GM20431 (cell line): ENCODE results near the gene IL3.

Source experiments
- in situ Hi-C: fragments of 300-500 bp; cut with MseI, MboI; formaldehyde crosslinking; loops from one replicate; pipeline ENCODE4 v1.15.0; 2020; ENCODE audit warnings: low sequenced_read_pairs; ENCODE audit not compliant: unreplicated experiment

IL3 gene

GRCh38 chr5:132054697-132055440 is 5.6 kb upstream of the IL3 start:
- in situ Hi-C loops = no loop called here

GRCh38 chr5:132055441-132055807 is 5.0 kb upstream of the IL3 start:
- in situ Hi-C loops = no loop called here

GRCh38 chr5:132055808-132056609 is 4.4 kb upstream of the IL3 start:
- in situ Hi-C loops = no loop called here

DNA sequence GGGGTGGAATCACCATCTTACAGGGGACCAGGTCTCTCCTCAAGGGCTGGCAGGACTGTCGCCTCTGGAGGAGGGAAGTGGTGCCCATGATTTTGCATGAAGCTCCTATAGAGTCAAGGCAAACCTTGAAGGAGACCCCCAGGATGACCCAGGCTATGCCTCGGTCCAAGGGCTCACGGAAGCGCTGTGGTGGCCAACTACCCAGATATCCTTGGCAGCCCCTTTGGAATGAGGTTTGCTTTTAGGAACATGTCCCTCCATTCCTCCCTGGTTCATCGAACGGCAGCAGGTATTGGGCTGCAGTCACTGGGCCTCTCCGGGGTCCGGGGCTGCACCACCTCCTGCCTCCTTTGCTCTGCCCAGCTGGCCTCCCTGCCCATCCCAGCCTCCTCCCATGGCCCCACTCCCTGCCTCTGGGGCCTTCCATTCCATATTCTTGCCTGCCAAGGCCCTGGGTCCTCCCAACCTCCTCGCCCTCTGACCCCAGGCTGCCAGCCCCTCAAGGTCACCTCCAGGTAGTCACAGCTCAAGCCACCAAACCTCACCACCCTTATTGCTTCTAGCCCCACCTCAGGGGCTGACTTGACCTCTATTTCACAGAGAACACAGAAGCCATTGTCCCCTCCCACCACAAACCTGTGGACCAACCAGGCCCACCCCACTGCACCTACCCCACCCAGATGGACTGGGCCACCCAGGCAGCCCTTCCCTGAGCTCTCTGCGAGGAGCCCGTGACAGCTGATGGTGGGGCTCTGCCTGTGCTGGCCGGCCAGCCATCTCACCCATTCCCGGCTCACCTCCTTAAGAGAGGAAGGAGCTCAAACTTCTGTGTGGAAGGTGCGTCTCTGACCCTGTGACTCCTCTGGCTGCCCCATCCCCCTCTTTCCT is 3.6 kb upstream of the IL3 start:
- in situ Hi-C loops = no loop called here

DNA sequence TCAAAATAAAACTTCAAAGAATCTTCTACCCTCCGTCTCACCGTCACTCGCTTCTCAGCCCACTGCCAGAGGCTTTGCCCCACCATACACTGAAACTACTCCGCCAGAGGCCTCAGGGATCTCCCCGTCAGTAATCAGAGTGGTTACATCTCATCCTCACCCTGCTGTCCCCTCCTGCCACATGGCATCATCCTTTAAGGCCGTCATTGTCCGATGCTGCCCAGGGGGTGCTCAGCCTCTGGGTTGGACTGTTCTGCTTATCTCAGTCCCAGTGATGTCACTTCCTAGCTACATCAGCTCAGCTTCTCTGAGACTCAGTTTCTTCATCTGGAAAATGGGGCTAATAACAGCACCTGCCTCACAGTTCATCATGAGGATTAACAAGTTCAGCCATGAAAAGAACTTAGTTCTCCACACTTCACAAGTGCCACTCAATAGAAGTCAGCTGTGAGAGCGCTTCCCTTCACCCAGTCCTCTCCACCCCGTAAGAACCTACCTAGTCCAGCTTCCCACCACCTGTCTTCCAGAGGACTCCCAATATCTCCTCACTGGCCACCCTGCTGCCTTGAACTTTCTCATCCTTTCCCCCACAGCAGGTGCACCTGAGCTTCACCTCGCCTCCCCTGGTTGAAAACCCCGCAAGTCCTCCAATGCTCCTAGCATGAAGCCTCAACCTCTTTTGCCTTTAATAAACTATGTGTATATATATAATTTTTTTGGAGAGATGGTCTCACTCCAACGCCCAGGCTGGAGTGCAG is 2.8 kb upstream of the IL3 start:
- in situ Hi-C loops = no loop called here

DNA sequence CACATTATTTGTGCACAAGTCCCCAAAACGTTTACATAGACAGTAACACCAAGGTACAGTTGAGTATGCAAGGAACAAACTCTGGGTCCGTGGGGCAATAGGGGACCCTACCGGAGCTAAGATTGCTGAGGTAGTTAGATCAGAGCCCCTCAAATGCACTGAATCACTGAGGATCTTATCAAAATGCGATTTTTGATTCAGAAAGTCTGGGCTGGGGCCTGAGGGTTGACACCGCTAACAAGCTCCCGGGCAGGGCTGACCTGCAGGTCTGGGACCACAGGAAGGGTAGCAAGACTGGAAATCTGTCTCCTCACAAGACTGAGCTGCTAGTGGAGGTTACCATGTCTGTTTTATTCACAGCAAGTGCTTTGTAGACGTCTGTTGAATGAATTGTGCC is 1.8 kb upstream of the IL3 start:
- in situ Hi-C loops = no loop called here

DNA sequence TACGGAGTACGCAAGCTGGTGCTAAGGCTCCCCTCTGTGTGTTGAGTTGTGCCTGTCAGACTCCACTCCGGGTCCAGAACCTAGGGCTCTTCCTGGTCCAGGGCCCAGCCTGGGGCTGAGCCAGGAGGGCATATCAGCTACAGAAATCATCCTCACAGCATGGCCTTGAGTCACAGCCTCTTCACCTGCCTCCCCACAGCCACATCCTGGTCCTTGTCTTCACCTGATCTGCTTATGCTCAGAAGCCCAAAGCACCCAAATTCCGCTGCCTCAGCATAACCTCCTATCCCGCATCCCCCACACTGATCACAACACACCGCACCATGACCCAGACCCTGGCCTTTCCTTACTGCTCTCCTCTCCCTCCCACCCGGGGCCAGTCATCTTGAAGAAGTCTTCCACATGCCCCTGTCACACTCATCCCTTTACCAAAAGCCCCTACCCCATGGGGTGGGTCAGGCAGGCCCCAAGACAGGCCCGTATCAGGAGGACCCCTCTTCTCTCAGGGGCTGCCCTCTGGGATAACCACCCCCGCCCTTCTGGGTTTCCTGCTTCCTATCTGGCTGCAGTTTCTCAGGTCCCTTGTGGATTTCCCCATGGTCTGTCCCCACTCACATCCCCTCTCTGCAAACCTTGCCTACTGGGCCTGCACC is 1.3 kb upstream of the IL3 start:
- in situ Hi-C loops = no loop called here

DNA sequence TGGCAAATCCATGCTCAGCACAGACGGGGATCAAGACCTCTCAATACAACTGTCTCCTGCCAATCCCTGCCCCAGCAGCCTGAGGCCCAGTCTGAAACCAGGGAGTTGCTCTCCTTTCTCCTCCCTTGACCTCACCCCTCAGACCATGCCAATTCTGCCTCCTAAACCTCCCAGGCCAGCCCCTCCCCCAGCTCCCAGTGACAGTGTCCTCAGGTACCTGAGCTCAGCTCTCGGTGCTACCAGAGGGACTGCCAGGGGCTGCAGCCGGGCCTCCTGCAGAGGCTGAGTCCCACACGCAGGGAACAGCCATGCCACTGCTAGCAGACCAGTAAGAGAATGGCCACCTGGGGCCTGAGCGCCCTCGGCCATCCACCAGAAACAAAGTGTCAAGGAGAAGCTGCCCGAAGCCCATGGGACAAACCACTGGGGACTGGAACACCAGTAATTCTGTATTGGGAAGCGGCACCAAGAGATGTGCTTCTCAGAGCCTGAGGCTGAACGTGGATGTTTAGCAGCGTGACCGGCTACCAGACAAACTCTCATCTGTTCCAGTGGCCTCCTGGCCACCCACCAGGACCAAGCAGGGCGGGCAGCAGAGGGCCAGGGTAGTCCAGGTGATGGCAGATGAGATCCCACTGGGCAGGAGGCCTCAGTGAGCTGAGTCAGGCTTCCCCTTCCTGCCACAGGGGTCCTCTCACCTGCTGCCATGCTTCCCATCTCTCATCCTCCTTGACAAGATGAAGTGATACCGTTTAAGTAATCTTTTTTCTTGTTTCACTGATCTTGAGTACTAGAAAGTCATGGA is 557 bp upstream of the IL3 start:
- in situ Hi-C loops = no loop called here

DNA sequence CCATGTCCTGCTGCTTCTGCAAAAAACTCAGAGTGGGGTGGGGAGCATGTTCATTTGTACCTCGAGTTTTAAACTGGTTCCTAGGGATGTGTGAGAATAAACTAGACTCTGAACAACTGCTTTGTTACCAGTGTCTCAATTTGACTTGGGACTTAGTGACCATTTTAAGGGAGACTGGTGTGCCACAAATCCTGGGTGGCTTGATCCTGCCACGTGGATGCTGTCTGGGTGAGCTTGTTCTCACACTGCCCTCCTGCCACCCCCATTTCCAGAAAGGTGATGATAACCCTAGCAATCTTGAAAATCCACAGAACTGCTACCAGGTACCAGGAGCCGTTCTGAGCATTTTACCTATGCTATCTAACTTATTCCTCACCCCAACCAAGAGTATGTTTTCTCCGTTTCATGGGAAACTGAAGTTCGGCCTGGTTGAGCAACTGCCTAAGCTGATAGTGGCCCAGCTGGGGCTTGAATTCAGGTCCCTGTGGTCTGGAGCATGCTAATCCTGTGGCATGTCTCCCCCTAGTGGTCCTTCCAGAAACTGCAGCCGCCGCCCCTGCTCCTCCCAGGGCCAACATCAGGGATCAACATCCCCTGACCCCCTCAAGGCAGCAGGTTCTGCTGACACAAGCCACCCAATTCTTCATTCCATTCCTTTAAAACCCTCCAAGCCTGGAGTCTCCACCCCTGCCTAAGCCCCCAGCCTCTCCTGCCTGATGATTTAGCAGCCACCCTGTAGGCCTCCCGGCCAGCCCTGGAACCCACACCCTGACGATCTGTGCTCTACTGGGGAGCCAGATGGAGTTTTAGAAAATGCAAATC is 2.8 kb downstream of the IL3 start:
- in situ Hi-C loops = no loop called here

DNA sequence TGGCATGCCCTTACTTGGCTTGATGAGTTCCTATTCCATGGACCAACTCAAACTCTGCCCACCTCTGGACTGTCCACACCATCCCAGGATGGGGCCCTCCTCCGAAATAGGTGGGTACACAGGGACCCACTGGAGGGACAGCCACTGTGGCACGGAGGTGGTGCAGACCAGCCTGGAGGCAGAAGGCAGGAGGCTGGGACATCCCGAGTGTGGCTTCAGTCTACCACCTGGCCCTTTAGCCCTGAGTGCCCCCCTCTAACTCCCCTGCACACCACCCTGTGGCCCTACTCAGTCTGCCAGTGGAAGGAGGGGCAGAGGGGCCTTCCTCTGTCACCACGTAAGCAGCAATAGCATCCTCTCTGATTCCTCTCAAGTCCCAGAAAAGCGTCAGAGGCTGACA is 3.7 kb downstream of the IL3 start:
- in situ Hi-C loops = no loop called here

GRCh38 chr5:132064738-132065331 is 4.4 kb downstream of the IL3 start:
- in situ Hi-C loops = no loop called here

DNA sequence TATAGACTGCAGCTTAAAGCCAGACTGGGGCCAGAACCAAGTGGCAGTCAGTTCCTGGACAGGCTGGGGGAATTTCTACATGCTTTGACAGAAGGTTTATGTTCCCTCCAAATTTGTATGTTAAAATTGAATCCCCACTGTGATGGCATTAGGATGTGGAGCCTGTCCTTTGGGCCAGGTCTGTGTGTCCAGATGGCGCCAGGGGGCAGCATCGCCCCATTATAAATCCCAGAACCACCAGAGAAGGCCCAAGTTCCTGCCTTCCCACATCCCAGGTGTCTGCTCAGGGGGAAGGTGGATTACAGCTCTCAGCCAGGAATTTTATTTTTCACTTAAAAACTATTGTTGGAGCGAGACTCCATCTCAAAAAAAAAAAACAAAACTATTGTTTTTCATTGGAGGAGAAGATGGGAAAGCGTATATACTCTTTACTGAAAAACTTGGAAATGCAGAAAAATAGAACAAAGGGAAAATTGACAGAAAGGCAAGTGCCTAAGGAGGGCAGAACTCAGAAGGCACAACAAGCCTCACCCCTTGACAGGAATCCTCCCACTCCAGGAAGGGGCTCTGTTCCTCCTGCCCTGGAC is 5.0 kb downstream of the IL3 start:
- in situ Hi-C loops = no loop called here

GRCh38 chr5:132065951-132066701 is 5.7 kb downstream of the IL3 start:
- in situ Hi-C loops = no loop called here

DNA sequence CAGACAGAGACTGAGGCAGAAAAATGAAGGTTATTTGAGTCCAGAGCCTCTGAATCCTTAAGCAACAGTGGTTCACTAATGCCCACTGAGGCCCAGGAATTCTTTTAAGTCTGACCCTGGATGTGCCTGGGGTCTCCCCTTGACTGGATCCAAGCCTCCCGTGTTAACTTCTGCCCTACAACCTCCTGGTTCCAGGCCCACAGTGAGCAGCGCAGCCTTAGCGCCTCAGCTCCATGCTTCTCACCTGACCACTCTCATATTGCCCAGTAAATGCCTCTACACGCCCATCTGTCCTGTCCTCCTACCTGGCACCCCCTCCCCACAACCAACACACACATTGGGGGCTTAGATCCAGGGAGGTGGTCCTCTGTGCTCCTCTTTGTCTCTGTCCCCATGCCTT is 6.4 kb downstream of the IL3 start:
- in situ Hi-C loops = no loop called here

GRCh38 chr5:132067451-132067850 is 7.0 kb downstream of the IL3 start:
- in situ Hi-C loops = no loop called here

- in situ Hi-C loops = no loop called here
Observed at GRCh38 chr5:132067941-132068808, 7.7 kb downstream of the IL3 start.
